ENCODE data around the gene ATRIP. TPM values are rescaled to one million over a fixed set of nuclear protein-coding genes. Genes with fewer than 3 reads are reported as not detected.

ATRIP gene
- polyA plus RNA-seq, 2 of the 4 experiments (the other 2 are of a cell fraction) = 6.1 to 9.4 TPM

- no peaks in the 10 kb centered on the region for H3K9me3 ChIP-seq
- FAIRE-seq (no peak), ATAC-seq (no peak), DNase-seq (ENCODE audit: low read depth in 1 of 2, low spot score in 1 of 2) (no peak)
- H3K4me1 ChIP-seq = no peaks in the 10 kb centered on the region
- H3K4me3 ChIP-seq = no peak overlapping the region
- ChIA-PET POLR2A (no interaction called here), CTCF (no interaction called here)
- WGBS (ENCODE audit: missing lambda C conversion rate) = 89% methylated on average over 7 of the region's 7 CpGs
- TF ChIP-seq HOXB5 (CRISPR knock-in tag; IDR thresholded peaks at IDR 0.05) (no peak), CEBPB (IDR thresholded peaks at IDR 0.05) (no peak), POLR2AphosphoS2 (conservative IDR thresholded peaks at IDR 0.05; ENCODE audit: low read length) (no peak), ZFP36 (IDR thresholded peaks at IDR 0.05; ENCODE audit: borderline replicate concordance, partially characterized antibody) (no peak), TP53 (CRISPR knock-in tag; IDR thresholded peaks at IDR 0.05) (no peak), FOXS1 (CRISPR knock-in tag; IDR thresholded peaks at IDR 0.05) (no peak), HES2 (IDR thresholded peaks at IDR 0.05) (no peak), MAFK (IDR thresholded peaks at IDR 0.05; ENCODE audit: partially characterized antibody) (no peak), NPAS2 (CRISPR knock-in tag; IDR thresholded peaks at IDR 0.05; ENCODE audit: borderline replicate concordance) (no peak), RFX5 (IDR thresholded peaks at IDR 0.05) (no peak), ZSCAN20 (CRISPR knock-in tag; IDR thresholded peaks at IDR 0.05) (no peak), RCOR1 (IDR thresholded peaks at IDR 0.05; ENCODE audit: low read depth, low read length) (no peak), HMGXB4 (CRISPR knock-in tag; IDR thresholded peaks at IDR 0.05; ENCODE audit: borderline replicate concordance) (no peak), EP300 (IDR thresholded peaks at IDR 0.05) (no peak)
- no peak overlapping the region for H3K27ac ChIP-seq
- no peak overlapping the region for H3K4me2 ChIP-seq
Measured at GRCh38 chr3:48492461-48493202, 46.1 kb downstream of the ATRIP start.

GRCh38 chr3:48493203-48493501, 46.6 kb downstream of the ATRIP start:
- Histone ChIP-seq H3K27ac (no peak overlapping the region), H3K4me3 (no peak overlapping the region), H3K4me2 (no peak overlapping the region), H3K4me1 (no peaks in the 10 kb centered on the region), H3K9me3 (no peaks in the 10 kb centered on the region)
- TF ChIP-seq JUNB (IDR thresholded peaks at IDR 0.05) = no peak
- no peak for TF ChIP-seq ELK1 (IDR thresholded peaks at IDR 0.05; ENCODE audit: low read depth, low read length)
- no peak for TF ChIP-seq PHF8 (IDR thresholded peaks at IDR 0.05; ENCODE audit: borderline replicate concordance, low read depth)
- TF ChIP-seq SREBF2 (IDR thresholded peaks at IDR 0.05) = no peak
- TF ChIP-seq REST (IDR thresholded peaks at IDR 0.05) = no peak
- no peak for TF ChIP-seq KDM1A (IDR thresholded peaks at IDR 0.05; ENCODE audit: low read depth)
- no peak for TF ChIP-seq SMC3 (IDR thresholded peaks at IDR 0.05)
- 98% methylated on average over 3 of the region's 3 CpGs for WGBS (ENCODE audit: missing lambda C conversion rate)
- no peak for DNase-seq (ENCODE audit: low read depth in 1 of 2, low spot score in 1 of 2)
- CTCF ChIA-PET = interaction anchor here (0.7 to 2.1 kb wide), 2 partner anchors 49 to 92 kb away, joined by 4 to 6 read pairs; no protein-coding TSS in a partner anchor
- no peak for ATAC-seq
- POLR2A ChIA-PET = no interaction called here
- FAIRE-seq = no peak

Data from A549 (cell line).